Measurements from ENCODE around the gene C17orf113. TPM values are rescaled to one million over a fixed set of nuclear protein-coding genes. Genes with fewer than 3 reads are reported as not detected.

C17orf113 gene
- total and polyA plus RNA-seq, 2 of the 13 experiments (the other 11 are each of a cell fraction or from before 2014, with no cell fraction given), result 0.87 to 1.1 TPM

DNA sequence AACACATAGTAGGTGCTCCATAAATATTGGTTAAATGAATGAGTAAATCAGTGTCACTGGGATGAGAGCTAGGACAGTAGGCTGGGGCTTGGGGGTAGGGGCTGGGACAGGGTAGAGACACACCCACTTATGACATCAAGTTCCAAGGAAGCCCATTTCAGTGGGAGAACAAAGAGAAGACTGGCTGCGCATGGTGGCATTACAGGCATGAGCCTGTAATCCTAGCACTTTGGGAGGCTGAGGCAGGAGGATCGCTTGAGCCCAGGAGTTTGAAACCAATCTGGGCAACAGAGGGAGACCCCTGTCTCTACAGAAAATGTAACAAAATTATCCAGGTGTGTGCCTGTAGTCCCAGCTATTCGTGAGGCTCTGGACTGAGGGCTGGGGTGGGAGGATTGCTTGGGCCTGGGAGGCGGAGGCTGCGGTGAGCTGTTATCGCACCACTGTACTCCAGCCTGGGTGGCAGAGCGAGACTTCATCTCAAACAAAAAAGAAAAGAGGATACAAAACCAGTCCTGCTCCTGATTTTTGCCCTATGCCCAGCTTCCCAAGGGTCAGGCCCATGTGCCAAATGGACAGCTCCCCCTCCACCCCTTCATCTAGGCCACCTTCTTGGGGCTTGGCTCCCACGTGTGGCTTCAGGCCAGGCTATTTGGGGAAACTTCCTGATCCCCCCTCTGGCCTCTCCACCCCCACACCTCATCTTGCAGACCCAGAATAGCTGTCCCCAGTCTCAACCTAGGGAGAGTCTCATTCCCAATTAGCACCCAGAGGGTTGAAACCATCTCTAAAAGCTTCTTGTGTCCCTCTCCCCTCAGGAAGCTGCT is 40.8 kb upstream of the C17orf113 start:
- CTCF ChIA-PET (ENCODE audit: low intra/inter-chr PET ratio, low total read pairs), result no interaction called here
- in situ Hi-C loops (cut with HindIII; ENCODE audit: extremely low pct_ligation_motif_present, low pct_unique_long_range_greater_than_20kb) (no loop called here), intact Hi-C loops (cut with micrococcal nuclease; ENCODE audit: unreplicated experiment) (no loop called here)
- peaks cover 77% of the 10 kb centered on the region for H3K4me1 ChIP-seq (ENCODE audit: insufficient read depth, low read length)
- H3K27ac ChIP-seq (ENCODE audit: extremely low read length, insufficient read depth, low read length), result no peak overlapping the region
- no TSS peak for BruUV-seq (replicated peaks)
- H4K20me1 ChIP-seq (ENCODE audit: insufficient read depth, low read length), result no peaks in the 10 kb centered on the region
- no peak overlapping the region for H2AFZ ChIP-seq (ENCODE audit: low read length)
- no peaks in the 10 kb centered on the region for H3K36me3 ChIP-seq (replicated peaks in 1 of 2; ENCODE audit: control insufficient read depth in 1 of 2, insufficient read depth in 2 of 2, low read length in 2 of 2)
- no peak overlapping the region; the same call in 1 of the 2 replicates for H3K4me2 ChIP-seq (ENCODE audit: low read depth, low read length)
- H3K9me3 ChIP-seq (ENCODE audit: low read length), result no peaks in the 10 kb centered on the region
- no peak overlapping the region for H3K9ac ChIP-seq (ENCODE audit: insufficient read depth, low read depth, low read length)
- POLR2A ChIA-PET, result interaction anchor here (0.7 to 1.9 kb wide), 8 partner anchors 11 to 132 kb away, joined by 3 to 9 read pairs (median 3); partner anchors contain the start of genes CNP, DHX58 and KAT2A
- DNase-seq (ENCODE audit: low spot score) (no peak), ATAC-seq (no peak), FAIRE-seq (no peak)
- TF ChIP-seq, protein P1, sequence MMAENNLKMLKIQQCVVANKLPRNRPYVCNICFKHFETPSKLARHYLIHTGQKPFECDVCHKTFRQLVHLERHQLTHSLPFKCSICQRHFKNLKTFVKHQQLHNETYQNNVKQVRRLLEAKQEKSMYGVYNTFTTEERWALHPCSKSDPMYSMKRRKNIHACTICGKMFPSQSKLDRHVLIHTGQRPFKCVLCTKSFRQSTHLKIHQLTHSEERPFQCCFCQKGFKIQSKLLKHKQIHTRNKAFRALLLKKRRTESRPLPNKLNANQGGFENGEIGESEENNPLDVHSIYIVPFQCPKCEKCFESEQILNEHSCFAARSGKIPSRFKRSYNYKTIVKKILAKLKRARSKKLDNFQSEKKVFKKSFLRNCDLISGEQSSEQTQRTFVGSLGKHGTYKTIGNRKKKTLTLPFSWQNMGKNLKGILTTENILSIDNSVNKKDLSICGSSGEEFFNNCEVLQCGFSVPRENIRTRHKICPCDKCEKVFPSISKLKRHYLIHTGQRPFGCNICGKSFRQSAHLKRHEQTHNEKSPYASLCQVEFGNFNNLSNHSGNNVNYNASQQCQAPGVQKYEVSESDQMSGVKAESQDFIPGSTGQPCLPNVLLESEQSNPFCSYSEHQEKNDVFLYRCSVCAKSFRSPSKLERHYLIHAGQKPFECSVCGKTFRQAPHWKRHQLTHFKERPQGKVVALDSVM (CRISPR knock-in tag; IDR thresholded peaks at IDR 0.05), result peak; percentile 35; the same call in 1 of the 2 replicates
- TF ChIP-seq, protein P2, sequence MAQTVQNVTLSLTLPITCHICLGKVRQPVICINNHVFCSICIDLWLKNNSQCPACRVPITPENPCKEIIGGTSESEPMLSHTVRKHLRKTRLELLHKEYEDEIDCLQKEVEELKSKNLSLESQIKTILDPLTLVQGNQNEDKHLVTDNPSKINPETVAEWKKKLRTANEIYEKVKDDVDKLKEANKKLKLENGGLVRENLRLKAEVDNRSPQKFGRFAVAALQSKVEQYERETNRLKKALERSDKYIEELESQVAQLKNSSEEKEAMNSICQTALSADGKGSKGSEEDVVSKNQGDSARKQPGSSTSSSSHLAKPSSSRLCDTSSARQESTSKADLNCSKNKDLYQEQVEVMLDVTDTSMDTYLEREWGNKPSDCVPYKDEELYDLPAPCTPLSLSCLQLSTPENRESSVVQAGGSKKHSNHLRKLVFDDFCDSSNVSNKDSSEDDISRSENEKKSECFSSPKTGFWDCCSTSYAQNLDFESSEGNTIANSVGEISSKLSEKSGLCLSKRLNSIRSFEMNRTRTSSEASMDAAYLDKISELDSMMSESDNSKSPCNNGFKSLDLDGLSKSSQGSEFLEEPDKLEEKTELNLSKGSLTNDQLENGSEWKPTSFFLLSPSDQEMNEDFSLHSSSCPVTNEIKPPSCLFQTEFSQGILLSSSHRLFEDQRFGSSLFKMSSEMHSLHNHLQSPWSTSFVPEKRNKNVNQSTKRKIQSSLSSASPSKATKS (CRISPR knock-in tag; IDR thresholded peaks at IDR 0.05), result no peak
- no peak for TF ChIP-seq CHD4 (IDR thresholded peaks at IDR 0.05; ENCODE audit: borderline replicate concordance, low read length)
- TF ChIP-seq ZNF33B (CRISPR knock-in tag; IDR thresholded peaks at IDR 0.05), result 0 out of 2 replicates have a peak, but pooled peaks have one; percentile 33
- no peaks in the 10 kb centered on the region for H3K79me2 ChIP-seq (ENCODE audit: insufficient read depth, low read length)
- no peak overlapping the region for H3K4me3 ChIP-seq (replicated peaks in 1 of 3; ENCODE audit: insufficient read depth in 1 of 3, low read depth in 2 of 3, low read length in 3 of 3)
- WGBS (ENCODE audit: low lambda C conversion rate), result 60% methylated on average over 8 of the region's 8 CpGs
- H3K27me3 ChIP-seq (ENCODE audit: control insufficient read depth in 1 of 2, insufficient read depth in 2 of 2, low read length in 2 of 2), result peaks cover 0 to 18% of the 10 kb centered on the region in 2 experiments; a peak in 2 of 5 replicates

All from HepG2 (cell line).